ENCODE data around the gene TIMM10.
A peak's percentile ranks its signal among the peaks of the same experiment; 100 is the strongest.
"Not testable (repeated sequence)": the region's sequence is repeated elsewhere in the genome, so short reads cannot be mapped to it uniquely, and the experiment has no call there.

Gene TIMM10

GRCh38 chr11:57541169-57541568 lies 10.6 kb upstream of the TIMM10 start:
- no peak for DNase-seq

GRCh38 chr11:57539342-57539741 lies 8.8 kb upstream of the TIMM10 start:
- no peak for DNase-seq

DNA sequence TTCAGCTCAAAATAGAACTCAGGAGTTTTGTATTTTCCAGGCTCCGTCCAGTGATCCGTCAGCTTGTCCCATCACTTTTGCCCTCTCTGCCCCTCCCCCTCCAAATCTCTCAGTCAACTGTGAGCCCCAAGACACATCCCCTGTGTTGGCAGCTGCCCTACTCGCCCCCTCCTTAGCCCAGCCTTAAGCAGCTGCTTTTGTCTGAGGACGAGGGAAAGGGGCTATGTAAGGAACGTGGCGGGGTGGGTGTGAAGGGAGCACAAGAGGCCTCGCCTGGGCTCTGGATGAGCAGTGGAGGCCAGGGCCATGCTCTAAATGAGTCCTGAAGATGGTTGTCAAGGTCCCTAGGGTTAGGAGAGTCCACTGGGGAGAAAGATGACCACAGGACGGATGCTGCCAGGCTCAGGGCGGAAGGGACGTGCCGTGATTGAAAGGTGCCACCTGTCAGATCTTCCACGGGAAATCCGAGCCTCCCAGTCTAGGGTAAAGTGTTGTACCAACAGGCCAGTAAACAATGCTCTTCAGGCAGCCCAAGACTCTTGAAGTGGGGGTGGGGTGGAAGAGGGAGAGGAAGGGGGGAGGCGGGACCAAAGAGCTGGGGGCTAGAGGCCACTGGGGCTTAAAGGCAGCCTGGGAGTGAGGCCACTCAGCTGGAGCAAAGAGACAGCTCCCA lies 6.5 kb upstream of the TIMM10 start, which contains the start of gene SMTNL1:
Gene SMTNL1, plus strand, starts transcription at position 649 of the 673 bp plus-strand sequence. CDS start 5,048 bp downstream, outside the sequence.
- DNase-seq = peak; percentile 32 to 68

DNA sequence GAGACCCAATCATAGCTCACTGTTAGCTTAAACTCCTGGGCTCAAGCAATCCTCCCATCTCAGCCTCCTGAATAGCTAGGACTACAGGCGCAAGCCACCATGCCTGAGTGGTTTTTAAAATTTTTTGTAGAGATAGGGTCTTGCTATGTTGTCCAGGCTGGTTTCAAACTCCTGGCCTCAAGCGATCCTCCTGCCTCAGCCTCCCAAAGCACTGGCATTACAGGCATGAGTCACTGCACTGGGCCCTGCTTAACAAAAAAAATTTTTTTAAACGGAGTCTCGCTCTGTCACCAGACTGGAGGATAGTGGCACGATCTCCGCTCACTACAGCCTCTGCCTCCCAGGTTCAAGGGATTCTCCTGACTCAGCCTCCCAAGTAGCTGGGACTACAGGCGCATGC lies 3.9 kb upstream of the TIMM10 start:
- not testable (repeated sequence) for DNase-seq

DNA sequence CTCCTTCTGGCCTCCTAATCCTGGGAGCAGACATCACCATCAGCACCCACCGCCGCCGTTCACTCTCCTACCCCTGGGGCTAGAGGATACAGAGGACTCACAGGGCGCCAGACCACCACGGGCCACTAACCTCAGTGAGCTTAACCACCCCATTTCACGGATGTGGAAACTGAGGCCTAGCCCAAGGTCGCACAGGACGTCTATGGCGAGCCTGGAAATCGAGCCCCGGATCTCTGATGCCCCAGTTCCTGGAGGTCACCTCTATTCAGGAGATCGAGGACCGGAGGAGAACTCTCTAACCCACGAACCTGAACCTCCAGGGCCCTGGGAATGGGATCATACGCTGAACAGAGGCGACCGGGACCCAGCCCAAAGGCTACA lies 349 bp downstream of the TIMM10 start:
- no peak for DNase-seq

- DNase-seq = no peak
Observed at GRCh38 chr11:57529012-57529411, 1.5 kb downstream of the TIMM10 start.

DNA sequence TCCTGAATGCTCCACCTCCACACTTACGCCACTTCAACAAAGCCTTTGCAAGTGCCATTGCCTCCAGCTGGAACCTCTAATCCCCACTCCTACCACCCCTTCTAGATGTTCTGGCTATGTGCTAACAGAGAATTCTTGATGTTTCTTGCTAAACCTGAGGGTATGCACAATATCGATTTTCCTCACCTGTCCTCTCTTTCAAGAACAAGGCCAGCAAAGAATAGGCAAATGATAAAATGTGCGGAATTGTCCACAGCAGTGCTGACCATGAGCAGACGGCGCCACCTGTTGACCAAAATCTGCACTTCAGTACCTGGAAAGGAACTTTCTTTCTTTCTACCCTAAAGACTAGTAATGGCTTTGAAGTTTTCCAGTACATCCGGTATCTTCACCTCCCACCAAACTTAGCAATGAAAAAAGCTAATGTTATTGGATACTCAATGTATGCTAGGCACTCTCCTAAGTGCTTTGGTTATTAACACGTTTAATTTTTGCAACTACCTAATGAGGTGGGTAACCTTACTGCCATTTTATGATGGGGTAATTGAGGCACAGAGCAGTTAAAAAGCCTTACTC lies 3.4 kb downstream of the TIMM10 start:
- peak; percentile 63 to 75 for DNase-seq

GRCh38 chr11:57523419-57523818 lies 7.1 kb downstream of the TIMM10 start:
- no peak for DNase-seq

GRCh38 chr11:57521116-57521515 lies 9.4 kb downstream of the TIMM10 start:
- no peak for DNase-seq

DNA sequence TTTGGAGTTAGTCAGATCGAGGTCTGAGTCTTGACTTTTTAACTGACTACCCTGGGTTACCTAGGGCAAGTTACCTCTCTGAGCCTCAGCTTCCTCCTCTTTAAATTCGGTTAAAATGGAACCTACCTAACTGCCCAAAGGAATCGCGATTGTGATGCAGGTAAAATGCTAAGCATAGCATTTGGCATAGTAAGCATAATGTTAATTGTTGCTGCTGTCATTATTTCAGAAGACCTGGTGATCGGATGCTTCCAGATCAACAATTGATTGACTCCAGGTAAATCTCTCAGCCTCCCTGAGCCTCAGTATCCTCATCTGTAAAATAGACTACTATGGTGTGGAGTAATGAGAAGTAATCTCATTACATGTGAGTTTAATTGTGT lies 14.5 kb downstream of the TIMM10 start:
- DNase-seq = no peak

- peak; percentile 21 to 47 for DNase-seq
Observed at GRCh38 chr11:57515332-57516060, 15.1 kb downstream of the TIMM10 start, which contains the start of gene SLC43A1. TSS of gene SLC43A1 (minus strand) at chr11:57515702. CDS start at chr11:57514111, 1,591 bp downstream.

GRCh38 chr11:57514538-57515331 lies 15.8 kb downstream of the TIMM10 start:
- peak in 1 of 2 experiments; percentile 36 for DNase-seq

DNA sequence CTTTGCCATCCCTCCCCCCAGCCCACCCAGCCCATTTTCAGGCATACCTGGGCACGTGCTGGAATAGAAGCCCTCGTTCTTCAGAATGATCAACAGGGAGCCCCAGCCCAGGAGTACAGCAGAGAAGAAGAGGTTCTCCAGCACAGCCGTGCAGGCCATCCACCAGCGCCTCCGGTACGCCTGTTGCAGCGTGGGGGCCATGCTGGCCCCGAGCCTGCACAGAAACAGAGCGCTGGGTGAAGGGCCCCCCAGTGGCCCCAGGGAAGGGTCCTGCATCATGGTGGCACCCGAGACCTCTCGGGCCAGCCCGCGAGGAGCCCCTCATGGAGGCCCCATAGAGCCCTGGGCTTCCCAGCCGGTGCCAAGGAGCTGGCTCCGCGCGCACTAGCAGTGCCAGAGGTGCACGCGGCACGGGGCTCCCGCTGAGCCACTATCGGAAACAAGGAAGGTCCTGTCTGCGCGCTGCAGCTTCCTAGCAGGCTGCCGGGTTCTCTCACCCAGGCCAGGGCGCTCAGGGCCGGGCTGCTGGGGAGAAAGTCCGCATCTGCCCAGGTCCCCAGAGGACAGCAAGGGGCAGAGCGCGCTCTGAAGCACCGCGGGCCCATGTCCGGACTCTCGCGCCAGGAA lies 16.5 kb downstream of the TIMM10 start:
- DNase-seq = peak in 1 of 2 experiments; percentile 36

DNA sequence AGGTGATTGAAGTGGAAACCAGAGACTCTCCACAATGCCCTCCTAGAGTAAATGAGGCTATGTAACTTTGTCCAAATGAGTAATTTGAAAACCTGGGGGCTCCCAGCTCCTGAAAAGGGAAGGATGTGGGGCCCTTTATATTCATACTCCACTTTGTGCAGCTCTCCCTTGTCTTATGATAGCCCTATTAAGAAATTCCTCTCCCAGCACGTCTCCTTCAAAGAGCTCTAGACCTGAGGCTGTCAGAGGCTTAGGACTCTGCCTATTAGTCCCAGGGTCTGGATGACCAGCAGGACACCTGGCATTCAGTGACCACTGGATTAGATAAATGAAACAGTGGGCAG lies 17.1 kb downstream of the TIMM10 start:
- no peak for DNase-seq

DNA sequence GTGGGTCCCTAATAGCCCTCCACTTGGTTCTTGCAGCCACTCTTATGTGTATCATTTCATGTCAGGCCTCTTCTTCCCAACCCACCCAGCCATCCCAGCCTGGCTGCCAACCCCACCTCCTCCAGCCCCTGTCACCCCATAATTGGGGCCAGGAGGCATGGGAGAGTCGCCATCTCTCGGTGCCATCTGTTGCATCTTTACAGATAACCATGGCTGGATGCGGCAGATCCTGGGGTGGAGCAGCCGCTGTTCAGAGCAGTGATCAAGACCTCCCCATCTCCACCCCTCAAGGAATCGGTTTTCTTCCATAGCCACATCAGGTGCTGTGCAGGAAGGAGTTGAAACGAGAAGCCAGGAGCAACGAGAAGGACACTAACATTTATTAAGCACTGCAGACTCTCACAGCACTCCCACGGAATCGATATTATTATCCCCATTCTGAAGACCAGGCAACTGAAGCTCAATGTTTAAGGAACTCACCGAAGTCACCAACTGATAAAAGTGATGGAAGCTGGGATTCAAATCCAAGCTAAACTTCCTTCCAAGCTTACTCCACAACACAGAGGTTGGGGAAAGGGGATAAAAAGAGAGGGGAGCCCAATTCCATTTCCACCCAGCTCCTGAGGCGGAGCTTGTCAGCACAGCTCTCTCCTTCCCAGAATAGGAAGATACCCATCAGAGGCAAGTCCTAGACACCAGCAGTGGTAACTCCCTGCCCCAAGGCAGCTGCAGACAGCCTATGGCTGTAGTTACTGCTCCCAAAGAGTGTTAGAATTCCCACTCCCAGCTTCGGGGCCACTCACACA lies 17.7 kb downstream of the TIMM10 start:
- DNase-seq = peak in 1 of 2 experiments; percentile 3

DNA sequence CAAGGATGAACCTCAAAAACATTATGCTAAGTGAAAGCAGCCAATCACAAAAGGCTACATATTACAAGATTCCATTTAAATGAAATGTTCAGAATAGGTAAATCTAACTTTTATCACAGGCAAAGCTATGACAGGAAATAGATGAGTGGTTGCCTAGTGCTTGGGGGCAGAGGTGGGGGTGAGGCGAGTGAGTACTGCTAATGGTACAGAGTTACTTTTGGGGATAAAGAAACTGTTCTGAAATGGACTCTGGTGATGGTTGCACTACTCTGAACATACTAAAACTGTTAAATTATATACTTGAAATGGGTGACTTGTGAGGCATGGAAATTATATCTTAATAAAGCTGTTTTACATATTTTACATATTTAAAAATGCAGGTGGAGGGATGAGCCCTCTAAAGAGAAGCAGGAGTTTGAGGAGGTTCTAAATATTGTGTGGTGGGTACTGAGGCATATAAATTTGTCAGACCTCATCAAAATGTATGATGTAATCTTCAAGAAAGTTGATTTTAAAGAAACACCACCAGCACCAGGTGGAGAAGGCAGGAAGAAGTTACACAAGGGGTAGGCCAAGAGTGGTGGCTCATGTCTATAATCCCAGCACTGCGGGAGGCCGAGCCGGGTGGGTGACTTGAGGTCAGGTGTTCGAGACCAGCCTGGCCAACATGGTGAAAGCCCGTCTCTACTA lies 18.7 kb downstream of the TIMM10 start:
- no peak for DNase-seq

- no peak for DNase-seq
Observed at GRCh38 chr11:57508341-57509170, 22.0 kb downstream of the TIMM10 start.

- DNase-seq = no peak
Observed at GRCh38 chr11:57506522-57506921, 24.0 kb downstream of the TIMM10 start.

DNA sequence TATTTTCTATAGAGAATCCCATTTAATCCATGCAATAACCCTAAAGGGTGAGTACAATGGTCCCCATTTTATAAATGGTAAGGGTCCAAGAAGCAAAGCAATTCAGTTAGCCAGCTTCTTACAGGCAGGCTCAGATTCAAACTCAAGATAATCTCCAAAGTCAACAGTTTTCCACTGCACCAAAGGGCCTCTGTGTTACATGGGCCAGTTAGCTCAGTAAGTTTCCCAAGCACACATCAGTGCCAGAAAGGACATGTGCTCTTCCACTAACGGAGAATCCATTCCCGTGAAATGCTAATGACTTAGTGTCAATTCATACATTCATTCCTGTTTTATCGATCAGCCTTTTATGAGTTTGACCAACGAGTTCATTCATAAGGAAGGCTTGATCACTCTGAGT lies 26.0 kb downstream of the TIMM10 start:
- DNase-seq = no peak

- no peak for DNase-seq
Observed at GRCh38 chr11:57502870-57503269, 27.7 kb downstream of the TIMM10 start.

Measured in NCI-H524 (cell line).